GM10847 (cell line): ENCODE measurements around the gene TRIM40.

Source experiments
- POLR2A ChIP-seq: IDR thresholded peaks from 2 replicates; pipeline ENCODE4 v1.6.1; 2011; ENCODE audit not compliant: insufficient read length; ENCODE audit errors: extremely low read depth

The TRIM40 gene

GRCh38 chr6:30102970-30103871 lies 32.7 kb upstream of the TRIM40 start:
- no peak for TF ChIP-seq POLR2A

DNA sequence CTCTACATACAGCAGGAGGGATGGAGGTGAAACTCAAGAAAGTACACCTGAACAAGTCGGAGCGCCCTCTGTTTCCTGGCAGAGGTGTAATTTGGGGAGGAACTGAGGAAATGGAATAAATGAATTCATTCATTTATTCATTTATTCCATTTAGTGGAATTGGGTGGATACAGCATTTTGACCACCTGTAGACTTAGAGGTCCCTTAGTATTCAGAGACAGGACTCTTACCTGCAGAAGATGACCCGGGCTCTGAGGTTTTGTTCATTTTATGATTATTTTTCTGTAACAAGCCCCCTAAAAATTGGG lies 32.1 kb upstream of the TRIM40 start:
- TF ChIP-seq POLR2A, result no peak

DNA sequence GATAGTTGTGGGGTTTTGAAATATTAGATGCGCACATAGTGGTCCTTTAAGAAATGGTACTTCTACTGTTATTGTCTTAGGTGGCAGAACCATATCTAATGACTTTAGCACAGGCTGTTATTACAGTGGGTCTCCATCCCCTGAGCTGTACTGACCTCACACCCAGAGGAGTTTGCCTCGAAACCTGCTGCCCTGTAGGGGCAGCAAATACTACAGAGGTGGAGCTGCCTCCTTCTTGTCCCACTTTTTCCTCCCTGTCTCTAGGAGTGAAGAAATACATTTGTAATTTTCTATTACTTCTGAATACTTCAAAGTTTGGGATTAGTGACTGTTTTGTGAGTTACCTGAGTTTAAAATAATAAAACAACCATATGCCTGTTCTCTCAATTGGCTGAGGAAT lies 31.3 kb upstream of the TRIM40 start:
- no peak for TF ChIP-seq POLR2A

DNA sequence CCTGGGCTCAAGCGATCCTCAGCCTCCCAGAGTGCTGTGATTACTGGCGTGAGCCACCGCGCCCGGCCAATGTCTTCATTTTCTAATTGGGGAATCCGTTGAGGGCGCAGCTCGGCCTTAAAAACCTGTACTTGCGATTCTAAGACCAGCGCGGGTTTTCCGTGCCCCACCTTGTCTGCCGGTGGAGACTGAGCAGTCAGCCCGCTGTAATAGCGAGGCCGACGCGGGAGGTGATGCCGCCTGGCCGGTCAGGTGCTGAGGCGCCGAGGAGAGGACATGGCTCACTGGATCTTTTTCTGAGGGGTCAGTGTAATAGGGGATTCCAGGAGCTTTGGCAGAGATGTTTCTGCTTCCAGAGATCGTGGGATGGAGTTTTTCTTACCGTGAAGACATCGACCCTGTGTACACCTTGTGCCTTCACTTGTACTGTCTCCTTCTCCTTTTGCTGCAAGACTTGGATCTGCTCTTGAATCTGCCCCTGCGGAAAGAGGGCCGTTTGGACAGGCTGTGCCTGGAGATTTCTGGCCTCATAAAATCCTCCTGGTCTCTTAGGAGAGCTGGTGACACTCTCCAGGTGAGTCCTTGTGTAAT lies 24.6 kb upstream of the TRIM40 start:
- no peak for TF ChIP-seq POLR2A

DNA sequence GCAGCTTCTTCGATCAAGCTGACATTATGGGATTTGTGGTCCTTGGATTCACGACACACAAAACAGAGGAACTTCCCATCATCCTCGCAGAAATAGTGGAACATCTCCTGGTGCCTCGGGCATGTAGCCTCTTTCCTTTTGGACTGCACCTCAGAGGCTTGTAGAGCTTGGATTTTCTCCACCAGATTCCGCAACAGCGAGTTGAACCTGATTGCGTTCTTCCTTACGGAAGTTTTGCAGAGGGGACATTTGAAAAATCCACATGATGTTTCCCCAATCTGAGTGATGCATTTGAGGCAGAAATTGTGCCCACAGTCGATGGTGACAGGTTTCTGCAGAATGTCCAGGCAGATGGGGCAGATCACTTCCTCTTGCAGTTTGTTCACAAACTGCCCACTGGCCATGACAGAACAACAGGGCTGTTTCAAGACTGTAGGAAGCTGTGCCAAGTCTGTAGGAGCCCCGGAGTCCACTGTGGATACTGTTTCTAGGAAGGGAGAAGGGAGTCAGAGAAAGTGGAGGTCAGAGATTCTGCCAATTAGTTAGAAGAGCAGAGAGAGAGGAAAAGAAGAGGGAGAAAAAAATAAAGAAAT lies 23.4 kb upstream of the TRIM40 start:
- no peak for TF ChIP-seq POLR2A

- TF ChIP-seq POLR2A, result no peak
These were observed 22.8 kb upstream of the TRIM40 start, which contains the start of gene TRIM31 for GRCh38 chr6:30113003-30113759. TSS of gene TRIM31 (minus strand) at chr6:30113090. CDS start at chr6:30112805, 285 bp downstream.

DNA sequence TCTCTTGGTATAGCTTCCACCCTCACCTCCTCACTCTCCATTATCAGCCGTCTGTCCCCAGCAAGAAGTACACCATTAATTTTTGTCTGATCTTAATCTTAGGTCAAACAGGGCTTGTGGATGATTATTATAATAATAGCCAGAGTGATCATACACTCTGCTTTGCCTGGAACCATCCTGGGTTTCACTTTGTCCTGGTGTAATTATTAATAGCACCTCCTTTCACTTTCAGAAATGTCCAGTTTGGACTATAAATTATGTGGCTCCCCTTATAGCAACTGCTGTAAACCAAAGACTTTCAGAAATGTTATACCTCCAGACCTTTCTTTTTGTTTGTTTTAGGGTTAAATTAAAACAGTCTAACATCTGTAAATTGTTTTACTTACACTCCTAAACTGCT lies 22.1 kb upstream of the TRIM40 start:
- no peak for TF ChIP-seq POLR2A

DNA sequence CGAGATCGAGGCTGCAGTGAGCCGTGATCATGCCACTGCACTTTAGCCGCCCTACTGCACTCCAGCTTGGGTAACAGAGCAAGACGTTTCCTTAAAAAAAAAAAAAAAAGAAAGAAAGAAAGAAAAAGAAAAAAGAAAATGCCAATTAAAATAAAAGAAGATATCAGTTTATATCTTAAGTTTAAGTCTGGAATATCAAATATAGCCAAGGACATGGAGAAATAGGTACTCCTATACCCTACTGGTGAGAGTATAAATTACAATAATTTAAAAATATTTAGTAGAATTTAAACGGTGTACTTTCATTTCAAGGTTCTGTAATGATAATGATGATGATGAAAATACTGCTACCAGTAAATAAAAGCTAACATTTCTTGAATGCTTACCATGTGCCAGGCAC lies 19.2 kb upstream of the TRIM40 start:
- TF ChIP-seq POLR2A, result no peak

- no peak for TF ChIP-seq POLR2A
These were observed 14.2 kb upstream of the TRIM40 start for GRCh38 chr6:30121446-30122366.

- TF ChIP-seq POLR2A, result no peak
These were observed 13.4 kb upstream of the TRIM40 start for GRCh38 chr6:30122515-30122914.

DNA sequence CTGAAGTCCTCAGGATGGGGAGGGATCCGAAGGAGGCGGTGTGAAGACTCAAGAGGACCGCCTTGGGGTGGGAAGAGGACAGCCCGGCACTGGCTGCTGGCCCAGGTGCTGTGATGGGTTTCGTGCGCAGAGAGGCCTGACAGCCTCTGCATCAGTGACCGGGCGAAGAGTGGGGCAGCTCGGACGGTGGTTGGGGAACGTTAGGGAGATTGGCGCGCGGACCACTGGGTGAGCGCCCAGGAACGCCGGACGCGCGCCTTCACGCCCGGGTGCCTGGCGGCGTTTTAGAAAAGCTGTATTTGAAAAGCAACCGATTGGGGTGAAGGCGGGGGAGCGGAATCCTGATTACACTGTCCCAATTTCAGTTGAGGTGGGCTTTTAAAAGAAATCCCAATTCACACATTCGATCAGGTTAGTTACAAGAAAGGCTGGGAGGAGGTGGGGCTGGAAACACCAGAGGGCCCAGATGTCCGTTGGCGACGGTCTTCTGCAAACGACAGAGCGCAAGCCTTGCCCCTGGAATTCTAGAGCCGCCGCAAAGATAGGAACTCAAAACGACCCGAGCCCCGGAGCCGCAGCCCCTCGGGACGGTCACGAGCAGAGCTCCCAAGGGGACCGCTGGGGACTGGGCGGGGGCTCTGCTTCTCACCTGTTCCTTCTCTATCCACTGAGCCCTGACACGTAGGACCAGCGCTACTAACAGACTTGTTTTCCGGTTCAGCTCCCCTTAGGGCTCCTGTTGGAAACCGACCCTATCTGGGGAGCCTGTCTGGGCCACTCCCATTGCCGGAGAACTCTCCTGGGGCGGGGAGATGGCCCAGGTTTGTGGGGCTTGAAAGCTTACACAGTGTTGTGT lies 8.5 kb upstream of the TRIM40 start:
- no peak for TF ChIP-seq POLR2A

DNA sequence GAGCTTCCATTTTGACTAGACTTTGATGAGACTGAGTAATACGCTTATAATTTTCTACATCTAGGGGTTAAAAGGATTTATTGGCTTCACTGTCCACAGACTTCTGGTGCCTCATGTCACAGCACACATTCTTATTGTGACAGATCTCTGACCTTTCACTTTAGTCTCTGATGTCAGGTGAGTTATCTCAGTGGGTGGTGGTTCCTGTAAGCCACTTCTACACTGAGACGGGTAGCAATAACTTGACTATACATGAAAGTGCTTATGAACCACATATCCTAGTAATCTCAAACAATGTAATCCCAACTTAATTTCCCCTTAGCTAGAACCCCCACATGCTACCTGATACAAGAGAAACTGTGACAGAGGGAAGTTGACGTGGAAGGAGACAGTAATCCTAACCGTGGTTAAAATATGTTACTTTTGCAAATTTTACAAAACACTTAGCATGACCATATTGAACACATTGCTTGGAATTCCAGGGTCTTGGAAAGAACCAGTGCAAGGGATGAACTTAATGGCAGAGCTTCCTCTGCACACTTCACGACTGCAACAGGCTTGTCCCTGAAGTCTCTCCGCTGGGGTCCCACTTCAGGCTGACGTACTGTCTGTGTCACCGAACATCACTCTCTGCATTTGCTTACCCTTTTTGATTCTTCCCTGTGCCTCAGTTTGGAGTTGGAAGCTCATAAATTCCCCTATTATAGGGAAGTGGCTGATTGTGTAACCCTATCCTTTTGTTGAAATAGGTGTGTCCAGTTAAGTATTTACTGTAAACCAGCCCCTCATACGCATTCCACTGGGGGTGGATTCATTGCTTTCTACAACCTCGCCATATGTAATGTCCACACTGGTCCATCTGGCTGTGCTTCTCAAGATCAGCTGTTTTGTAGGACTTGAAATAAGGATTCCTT lies 6.4 kb upstream of the TRIM40 start:
- TF ChIP-seq POLR2A, result no peak
